IPS DF 4.7 (cell line): ENCODE measurements around the gene CEACAM18.
"Not testable (repeated sequence)": the region's sequence is repeated elsewhere in the genome, so short reads cannot be mapped to it uniquely, and the experiment has no call there.

Source experiments
- DNase-seq: peaks from one replicate; pipeline ENCODE4 v3.0.0-alpha.2; 2013; ENCODE audit warnings: low spot score; ENCODE audit errors: extremely low read depth

The CEACAM18 gene

DNA sequence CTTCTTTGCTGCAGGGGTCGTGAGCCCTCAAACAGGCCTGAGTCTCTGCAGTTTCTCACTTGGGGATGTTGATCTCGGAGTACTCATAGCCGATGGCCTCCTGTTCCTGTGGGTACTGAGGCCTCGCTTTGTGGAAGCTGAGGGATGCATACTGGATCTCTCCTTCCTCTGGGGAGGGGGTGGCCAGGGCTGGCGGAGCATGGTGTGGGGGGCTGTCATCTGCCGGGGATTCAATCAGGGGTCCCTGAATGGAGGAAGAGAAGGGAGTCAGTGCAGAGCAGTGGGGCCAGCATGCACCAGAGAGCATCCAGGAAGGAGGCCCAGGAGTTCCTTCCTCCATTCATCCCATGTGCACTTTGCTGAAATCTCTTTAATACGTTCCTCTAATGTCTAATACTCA, 13.2 kb downstream of the CEACAM18 start:
- no peak for DNase-seq

DNA sequence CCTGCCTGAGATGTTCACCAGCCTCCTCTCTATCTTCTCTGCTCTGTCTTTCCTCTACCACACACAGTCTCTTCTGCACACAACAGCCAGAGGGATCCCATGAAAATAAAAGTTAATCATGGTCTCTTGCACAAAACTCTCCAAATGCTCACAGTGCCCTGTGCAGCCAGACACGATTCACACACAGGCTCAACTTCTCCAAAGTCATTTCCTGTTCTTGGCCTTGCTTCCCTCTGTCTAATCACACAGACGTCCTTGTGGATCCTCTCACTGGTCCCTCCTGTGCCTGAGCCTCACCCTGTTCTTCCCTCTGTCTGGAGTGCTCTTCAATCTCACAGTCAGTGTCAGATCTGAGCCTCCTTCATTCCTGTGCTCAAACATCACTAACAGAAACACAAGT, 15.4 kb downstream of the CEACAM18 start:
- no peak for DNase-seq

- no peak for DNase-seq
These were observed 19.3 kb downstream of the CEACAM18 start for GRCh38 chr19:51497666-51498065.

- not testable (repeated sequence) for DNase-seq
These were observed 22.6 kb downstream of the CEACAM18 start for GRCh38 chr19:51500931-51501330.

GRCh38 chr19:51501594-51502263, 23.4 kb downstream of the CEACAM18 start, which contains the start of gene SIGLEC12:
Gene SIGLEC12, minus strand, starts transcription at chr19:51501800. Its CDS starts 67 bp downstream, at chr19:51501733.
- no peak for DNase-seq

DNA sequence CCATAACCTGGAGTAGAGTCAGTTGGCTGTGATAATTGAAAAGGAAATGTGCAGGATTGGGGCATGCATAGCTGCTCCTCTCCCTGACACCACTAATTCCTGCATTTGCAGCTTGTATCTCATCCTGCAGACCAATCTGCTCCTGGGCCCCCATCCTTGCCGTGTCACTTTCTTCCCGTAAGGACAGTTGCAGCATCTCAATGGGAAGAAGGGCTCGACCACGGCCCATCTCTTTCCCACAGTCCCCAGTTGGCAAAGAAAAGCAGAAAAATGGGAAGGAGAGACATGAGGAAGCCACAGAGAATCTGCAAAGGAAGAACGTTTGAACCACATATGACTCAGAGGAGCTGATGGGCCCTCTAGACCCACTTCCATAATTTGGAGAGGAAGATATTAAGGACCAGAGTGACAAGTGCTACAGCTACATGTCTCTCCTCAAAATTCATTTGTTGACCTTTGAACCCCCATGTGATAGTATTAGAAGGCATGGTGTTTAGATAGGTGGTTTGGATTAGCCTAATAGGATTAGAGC, 25.0 kb downstream of the CEACAM18 start:
- no peak for DNase-seq

GRCh38 chr19:51503896-51504295, 25.6 kb downstream of the CEACAM18 start:
- no peak for DNase-seq

- DNase-seq = no peak
These were observed 27.6 kb downstream of the CEACAM18 start for GRCh38 chr19:51505904-51506303.

DNA sequence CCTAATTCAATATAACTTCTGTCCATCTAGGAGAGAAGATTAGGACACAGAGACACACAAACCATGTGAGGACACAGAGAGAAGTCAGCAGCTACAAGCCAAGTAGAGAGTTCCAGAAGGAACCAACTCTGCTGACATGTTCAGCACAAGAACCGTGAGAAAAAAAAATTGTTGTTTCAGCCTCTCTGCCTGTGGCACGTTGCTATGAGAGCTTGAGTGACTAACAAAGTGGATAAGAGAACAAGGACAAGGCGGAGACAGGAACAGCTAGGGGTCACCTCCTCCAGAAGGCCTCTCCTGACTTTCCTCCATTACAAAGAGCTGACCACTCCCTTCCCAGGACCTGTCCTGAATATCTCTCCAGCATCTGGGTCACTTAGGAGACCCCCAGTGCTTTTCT, 28.9 kb downstream of the CEACAM18 start:
- DNase-seq = no peak

- DNase-seq = no peak
These were observed 29.3 kb downstream of the CEACAM18 start for GRCh38 chr19:51507640-51508058.

- DNase-seq = no peak
These were observed 29.9 kb downstream of the CEACAM18 start for GRCh38 chr19:51508059-51508733.

GRCh38 chr19:51509823-51510660, 31.7 kb downstream of the CEACAM18 start:
- DNase-seq = no peak

GRCh38 chr19:51511353-51511752, 33.0 kb downstream of the CEACAM18 start:
- no peak for DNase-seq

DNA sequence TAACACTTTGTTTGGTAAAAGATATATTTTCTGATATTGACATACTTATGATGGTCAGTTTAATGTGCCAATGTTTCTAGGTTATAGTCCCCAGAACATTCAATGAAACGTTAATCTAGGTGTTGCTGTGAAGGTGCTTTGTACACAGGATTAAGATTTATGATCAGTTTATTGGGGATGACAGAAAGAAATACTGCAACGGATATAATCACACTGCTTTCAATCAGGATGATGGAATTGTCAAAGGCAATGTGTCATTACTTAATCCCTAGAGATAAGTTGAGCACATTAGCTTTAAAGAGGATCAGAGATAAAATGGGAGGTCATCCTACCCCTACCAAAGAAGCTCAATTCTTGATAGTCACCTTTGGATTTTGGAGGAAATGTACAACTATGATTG, 35.6 kb downstream of the CEACAM18 start:
- DNase-seq = no peak

DNA sequence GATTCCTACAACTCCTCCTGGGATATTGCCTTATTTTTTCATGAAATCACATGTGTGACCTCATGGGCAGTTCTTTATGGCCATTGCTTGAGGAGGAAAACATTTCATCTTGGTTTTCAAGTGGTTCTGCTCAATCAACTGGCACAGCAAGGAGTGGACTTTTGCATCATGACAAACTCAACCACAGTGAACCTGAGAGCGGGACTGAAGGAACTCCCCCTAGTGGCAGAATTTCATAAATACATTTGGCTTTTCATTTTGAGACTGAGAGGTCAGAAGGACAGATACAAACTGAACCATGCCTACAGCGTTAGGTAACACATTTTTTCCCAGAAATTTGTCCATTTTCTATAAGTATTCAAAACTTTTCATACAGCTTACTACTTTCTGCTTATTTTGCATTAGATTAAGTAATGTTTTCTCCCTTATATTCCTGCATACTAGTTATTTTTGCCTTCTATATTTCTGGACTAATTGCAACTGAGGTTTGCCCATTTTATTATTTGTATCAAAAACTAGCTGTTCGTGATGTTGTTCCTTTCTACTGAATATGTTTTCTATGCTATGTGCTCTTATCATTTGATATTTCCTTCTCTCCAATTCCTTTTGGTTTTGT, 36.6 kb downstream of the CEACAM18 start:
- no peak for DNase-seq

GRCh38 chr19:51520728-51521127, 42.4 kb downstream of the CEACAM18 start:
- no peak for DNase-seq

DNA sequence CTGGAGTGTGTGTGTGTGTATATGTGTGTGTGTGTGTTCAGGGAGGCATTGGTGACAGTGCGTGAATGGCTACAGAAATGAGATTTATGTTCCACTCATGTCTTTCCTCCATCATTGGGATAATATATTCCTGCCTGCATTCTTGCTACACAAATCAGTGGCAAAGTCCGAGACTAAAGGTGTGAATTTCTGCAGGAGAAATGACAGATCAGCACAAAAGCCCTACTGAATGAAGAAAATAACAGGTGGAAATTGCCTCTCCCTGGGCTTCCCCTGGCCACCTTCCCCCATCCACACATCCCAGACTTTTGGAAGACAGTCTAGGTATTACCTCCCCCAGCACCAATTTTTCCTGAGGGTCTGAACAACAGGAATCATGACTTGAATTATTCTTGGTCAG, 43.0 kb downstream of the CEACAM18 start:
- no peak for DNase-seq

GRCh38 chr19:51521781-51522180, 43.4 kb downstream of the CEACAM18 start:
- DNase-seq = no peak

GRCh38 chr19:51524666-51525264, 46.4 kb downstream of the CEACAM18 start:
- DNase-seq = no peak

- no peak for DNase-seq
These were observed 47.3 kb downstream of the CEACAM18 start for GRCh38 chr19:51525651-51526050.

- no peak for DNase-seq
These were observed 51.0 kb downstream of the CEACAM18 start for GRCh38 chr19:51529301-51529700.
